WTC11 (cell line): ENCODE results near the gene RPL27. TPM values are rescaled to one million over a fixed set of nuclear protein-coding genes. Genes with fewer than 3 reads are reported as not detected.

ENCODE experiments used
- ATAC-seq: fragments of 200-7000 bp; cut with Tn5 transposase; 2 replicates; pipeline ENCODE4 v1.10.0; 2021; ENCODE audit warnings: mild to moderate bottlenecking, moderate library complexity
- CTCF ChIA-PET: fragments of 300-600 bp; sonication (Branson Sonifier 250); formaldehyde crosslinking; loops from one replicate; lab custom pipeline; 2021; ENCODE audit warnings: antibody characterized with exemption; lab: Charles Lee
- POLR2A ChIA-PET: fragments of 350-600 bp; sonication (Branson Sonifier 250); formaldehyde crosslinking; loops from one replicate; lab custom pipeline; 2021; ENCODE audit warnings: antibody characterized with exemption; lab: Charles Lee
- DNase-seq: peaks from one replicate; pipeline ENCODE4 v3.0.0; 2021; ENCODE audit warnings: low spot score
- H3K27ac Mint-ChIP-seq: 2 replicates; pipeline ENCODE4 v1.8.0; 2021; ENCODE audit warnings: mixed read lengths
- H3K27me3 Mint-ChIP-seq: 2 replicates; pipeline ENCODE4 v1.8.0; 2021; ENCODE audit warnings: low read depth, mild to moderate bottlenecking, moderate library complexity, mixed read lengths
- H3K36me3 Mint-ChIP-seq: 2 replicates; pipeline ENCODE4 v1.8.0; 2021; ENCODE audit warnings: mixed read lengths
- H3K4me1 Mint-ChIP-seq: 2 replicates; pipeline ENCODE4 v1.8.0; 2022; ENCODE audit warnings: mixed read lengths
- H3K4me3 Mint-ChIP-seq: 2 replicates; pipeline ENCODE4 v1.8.0; 2021; ENCODE audit warnings: mild to moderate bottlenecking, moderate library complexity, mixed read lengths
- H3K9me3 Mint-ChIP-seq: 2 replicates; pipeline ENCODE4 v1.8.0; 2021; ENCODE audit warnings: mixed read lengths
- FOXK1 ChIP-seq: sonication (generic); formaldehyde crosslinking; IDR thresholded peaks from 2 replicates; pipeline ENCODE4 v1.8.0; 2022; ENCODE audit warnings: mild to moderate bottlenecking, moderate library complexity, missing genetic modification reagents
- FOXP1 ChIP-seq: sonication (generic); formaldehyde crosslinking; IDR thresholded peaks from 2 replicates; pipeline ENCODE4 v1.8.0; 2022; ENCODE audit warnings: missing genetic modification reagents, mild to moderate bottlenecking, moderate library complexity, borderline replicate concordance
- GTF2I ChIP-seq: fragments of 250-450 bp; sonication (Bioruptor Pico); conservative IDR thresholded peaks from 2 replicates; pipeline ENCODE4 v1.4.0; 2021; ENCODE audit warnings: mild to moderate bottlenecking
- NFE2L1 ChIP-seq: sonication (generic); formaldehyde crosslinking; IDR thresholded peaks from 2 replicates; pipeline ENCODE4 v1.8.1; 2023; ENCODE audit warnings: missing genetic modification reagents
- NR1H2 ChIP-seq: sonication (generic); formaldehyde crosslinking; IDR thresholded peaks from 2 replicates; pipeline ENCODE4 v1.9.0; 2021; ENCODE audit warnings: mild to moderate bottlenecking, moderate library complexity, missing genetic modification reagents
- OVOL2 ChIP-seq: fragments of 250-450 bp; sonication (Bioruptor Pico); IDR thresholded peaks from 2 replicates; pipeline ENCODE4 v1.9.0; 2021; ENCODE audit warnings: mild to moderate bottlenecking, borderline replicate concordance
- PRRX2 ChIP-seq: fragments of 250-450 bp; sonication (Bioruptor Pico); IDR thresholded peaks from 2 replicates; pipeline ENCODE4 v1.8.0; 2021; ENCODE audit warnings: mild to moderate bottlenecking
- RELA ChIP-seq: sonication (generic); formaldehyde crosslinking; IDR thresholded peaks from 2 replicates; pipeline ENCODE4 v1.8.1; 2022; ENCODE audit warnings: missing genetic modification reagents, mild to moderate bottlenecking, borderline replicate concordance
- SP1 ChIP-seq: sonication (generic); formaldehyde crosslinking; conservative IDR thresholded peaks from 2 replicates; pipeline ENCODE4 v1.8.1; 2022; ENCODE audit warnings: missing genetic modification reagents
- TP53 ChIP-seq: sonication (generic); formaldehyde crosslinking; IDR thresholded peaks from 2 replicates; pipeline ENCODE4 v1.8.1; 2023; ENCODE audit warnings: mild to moderate bottlenecking, missing genetic modification reagents
- ZNF232 ChIP-seq: sonication (generic); formaldehyde crosslinking; IDR thresholded peaks from 2 replicates; pipeline ENCODE4 v1.8.0; 2022; ENCODE audit warnings: mild to moderate bottlenecking, missing genetic modification reagents
- ZNF263 ChIP-seq: sonication (generic); formaldehyde crosslinking; IDR thresholded peaks from 2 replicates; pipeline ENCODE4 v1.8.1; 2022; ENCODE audit warnings: low read depth, mild to moderate bottlenecking, moderate library complexity, missing genetic modification reagents
- ZNF416 ChIP-seq: fragments of 250-450 bp; sonication (Bioruptor Pico); IDR thresholded peaks from 2 replicates; pipeline ENCODE4 v1.9.0; 2021; ENCODE audit warnings: mild to moderate bottlenecking, inconsistent platforms
- total RNA-seq: library from RNA; stranded (reverse); gene quantifications from 3 replicates; pipeline ENCODE4 v1.2.3, GENCODE V29; 2021
- TF ChIP-seq, protein P1 (sequence below): sonication (generic); formaldehyde crosslinking; IDR thresholded peaks from 2 replicates; pipeline ENCODE4 v1.8.0; 2022; ENCODE audit warnings: mild to moderate bottlenecking, missing genetic modification reagents
- TF ChIP-seq, protein P2 (sequence below): fragments of 250-450 bp; sonication (Bioruptor Pico); IDR thresholded peaks from 2 replicates; pipeline ENCODE4 v1.9.0; 2021; ENCODE audit warnings: mild to moderate bottlenecking
- TF ChIP-seq, protein P3 (sequence below): sonication (generic); formaldehyde crosslinking; IDR thresholded peaks from 2 replicates; pipeline ENCODE4 v1.8.1; 2023; ENCODE audit warnings: mild to moderate bottlenecking, missing genetic modification reagents, moderate library complexity
- TF ChIP-seq, protein P4 (sequence below): sonication (generic); formaldehyde crosslinking; IDR thresholded peaks from 2 replicates; pipeline ENCODE4 v1.8.1; 2023; ENCODE audit warnings: mild to moderate bottlenecking, missing genetic modification reagents, borderline replicate concordance
- TF ChIP-seq, protein P5 (sequence below): sonication (generic); formaldehyde crosslinking; IDR thresholded peaks from 2 replicates; pipeline ENCODE4 v1.8.1; 2022; ENCODE audit warnings: low read depth, missing genetic modification reagents, borderline replicate concordance
- TF ChIP-seq, protein P6 (sequence below): sonication (generic); formaldehyde crosslinking; IDR thresholded peaks from 2 replicates; pipeline ENCODE4 v1.8.1; 2022; ENCODE audit warnings: missing genetic modification reagents, borderline replicate concordance

Gene RPL27
- total RNA-seq, 1 experiment from 2014 or later = 1,391 TPM

DNA sequence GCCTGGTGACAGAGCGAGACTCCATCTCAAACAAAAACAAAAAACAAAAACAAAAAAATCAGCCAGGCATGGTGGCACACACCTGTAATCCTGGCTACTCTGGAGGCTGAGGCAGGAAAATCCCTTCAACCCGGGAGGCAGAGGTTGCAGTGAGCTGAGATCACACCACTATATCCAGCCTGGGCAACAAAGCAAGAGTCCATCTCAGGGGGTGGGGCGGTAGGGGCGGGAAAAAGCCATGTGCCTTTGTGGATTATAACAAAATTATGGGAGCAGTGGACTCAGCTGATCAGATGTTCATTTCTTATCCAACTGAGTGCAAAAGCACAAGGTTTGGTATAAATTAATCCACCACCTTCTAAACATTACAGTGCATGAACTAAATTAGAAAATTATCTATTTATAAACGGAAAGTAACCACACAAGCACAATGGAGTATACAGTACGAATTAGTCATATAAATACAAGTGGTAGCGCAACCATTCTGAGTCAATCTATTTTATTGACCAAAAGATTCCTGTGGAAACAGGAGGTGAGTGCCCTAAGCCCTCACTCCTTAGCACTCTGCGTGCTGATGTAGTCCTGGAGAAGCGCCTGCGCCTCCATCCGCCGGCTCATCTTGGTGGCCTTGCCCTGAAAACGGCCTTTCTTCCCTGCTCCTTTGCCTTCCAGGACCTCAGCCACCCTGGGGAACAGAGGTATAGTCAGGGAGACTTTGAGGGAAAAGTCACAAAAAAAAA lies 48.0 kb upstream of the RPL27 start:
- ChIA-PET CTCF (no interaction called here), POLR2A (interaction anchor here (0.6 kb wide), 1 partner anchor 20 kb away, joined by 3 read pairs; no protein-coding TSS in a partner anchor)
- DNase-seq (no peak), ATAC-seq (no peak)
- TF ChIP-seq RELA (no peak), FOXK1 (CRISPR knock-in tag) (no peak), GTF2I (CRISPR knock-in tag) (no peak), ZNF263 (CRISPR knock-in tag) (no peak), ZNF232 (CRISPR knock-in tag) (no peak), PRRX2 (no peak), NR1H2 (CRISPR knock-in tag) (no peak), ZNF416 (CRISPR knock-in tag) (no peak), OVOL2 (no peak), SP1 (CRISPR knock-in tag) (no peak), FOXP1 (no peak), NFE2L1 (CRISPR knock-in tag) (no peak), TP53 (CRISPR knock-in tag) (no peak)
- TF ChIP-seq, protein P1, sequence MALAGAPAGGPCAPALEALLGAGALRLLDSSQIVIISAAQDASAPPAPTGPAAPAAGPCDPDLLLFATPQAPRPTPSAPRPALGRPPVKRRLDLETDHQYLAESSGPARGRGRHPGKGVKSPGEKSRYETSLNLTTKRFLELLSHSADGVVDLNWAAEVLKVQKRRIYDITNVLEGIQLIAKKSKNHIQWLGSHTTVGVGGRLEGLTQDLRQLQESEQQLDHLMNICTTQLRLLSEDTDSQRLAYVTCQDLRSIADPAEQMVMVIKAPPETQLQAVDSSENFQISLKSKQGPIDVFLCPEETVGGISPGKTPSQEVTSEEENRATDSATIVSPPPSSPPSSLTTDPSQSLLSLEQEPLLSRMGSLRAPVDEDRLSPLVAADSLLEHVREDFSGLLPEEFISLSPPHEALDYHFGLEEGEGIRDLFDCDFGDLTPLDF (CRISPR knock-in tag) = no peak
- TF ChIP-seq, protein P2, sequence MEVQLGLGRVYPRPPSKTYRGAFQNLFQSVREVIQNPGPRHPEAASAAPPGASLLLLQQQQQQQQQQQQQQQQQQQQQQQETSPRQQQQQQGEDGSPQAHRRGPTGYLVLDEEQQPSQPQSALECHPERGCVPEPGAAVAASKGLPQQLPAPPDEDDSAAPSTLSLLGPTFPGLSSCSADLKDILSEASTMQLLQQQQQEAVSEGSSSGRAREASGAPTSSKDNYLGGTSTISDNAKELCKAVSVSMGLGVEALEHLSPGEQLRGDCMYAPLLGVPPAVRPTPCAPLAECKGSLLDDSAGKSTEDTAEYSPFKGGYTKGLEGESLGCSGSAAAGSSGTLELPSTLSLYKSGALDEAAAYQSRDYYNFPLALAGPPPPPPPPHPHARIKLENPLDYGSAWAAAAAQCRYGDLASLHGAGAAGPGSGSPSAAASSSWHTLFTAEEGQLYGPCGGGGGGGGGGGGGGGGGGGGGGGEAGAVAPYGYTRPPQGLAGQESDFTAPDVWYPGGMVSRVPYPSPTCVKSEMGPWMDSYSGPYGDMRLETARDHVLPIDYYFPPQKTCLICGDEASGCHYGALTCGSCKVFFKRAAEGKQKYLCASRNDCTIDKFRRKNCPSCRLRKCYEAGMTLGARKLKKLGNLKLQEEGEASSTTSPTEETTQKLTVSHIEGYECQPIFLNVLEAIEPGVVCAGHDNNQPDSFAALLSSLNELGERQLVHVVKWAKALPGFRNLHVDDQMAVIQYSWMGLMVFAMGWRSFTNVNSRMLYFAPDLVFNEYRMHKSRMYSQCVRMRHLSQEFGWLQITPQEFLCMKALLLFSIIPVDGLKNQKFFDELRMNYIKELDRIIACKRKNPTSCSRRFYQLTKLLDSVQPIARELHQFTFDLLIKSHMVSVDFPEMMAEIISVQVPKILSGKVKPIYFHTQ (CRISPR knock-in tag) = no peak
- TF ChIP-seq, protein P3, sequence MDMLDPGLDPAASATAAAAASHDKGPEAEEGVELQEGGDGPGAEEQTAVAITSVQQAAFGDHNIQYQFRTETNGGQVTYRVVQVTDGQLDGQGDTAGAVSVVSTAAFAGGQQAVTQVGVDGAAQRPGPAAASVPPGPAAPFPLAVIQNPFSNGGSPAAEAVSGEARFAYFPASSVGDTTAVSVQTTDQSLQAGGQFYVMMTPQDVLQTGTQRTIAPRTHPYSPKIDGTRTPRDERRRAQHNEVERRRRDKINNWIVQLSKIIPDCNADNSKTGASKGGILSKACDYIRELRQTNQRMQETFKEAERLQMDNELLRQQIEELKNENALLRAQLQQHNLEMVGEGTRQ (CRISPR knock-in tag) = no peak
- TF ChIP-seq, protein P4, sequence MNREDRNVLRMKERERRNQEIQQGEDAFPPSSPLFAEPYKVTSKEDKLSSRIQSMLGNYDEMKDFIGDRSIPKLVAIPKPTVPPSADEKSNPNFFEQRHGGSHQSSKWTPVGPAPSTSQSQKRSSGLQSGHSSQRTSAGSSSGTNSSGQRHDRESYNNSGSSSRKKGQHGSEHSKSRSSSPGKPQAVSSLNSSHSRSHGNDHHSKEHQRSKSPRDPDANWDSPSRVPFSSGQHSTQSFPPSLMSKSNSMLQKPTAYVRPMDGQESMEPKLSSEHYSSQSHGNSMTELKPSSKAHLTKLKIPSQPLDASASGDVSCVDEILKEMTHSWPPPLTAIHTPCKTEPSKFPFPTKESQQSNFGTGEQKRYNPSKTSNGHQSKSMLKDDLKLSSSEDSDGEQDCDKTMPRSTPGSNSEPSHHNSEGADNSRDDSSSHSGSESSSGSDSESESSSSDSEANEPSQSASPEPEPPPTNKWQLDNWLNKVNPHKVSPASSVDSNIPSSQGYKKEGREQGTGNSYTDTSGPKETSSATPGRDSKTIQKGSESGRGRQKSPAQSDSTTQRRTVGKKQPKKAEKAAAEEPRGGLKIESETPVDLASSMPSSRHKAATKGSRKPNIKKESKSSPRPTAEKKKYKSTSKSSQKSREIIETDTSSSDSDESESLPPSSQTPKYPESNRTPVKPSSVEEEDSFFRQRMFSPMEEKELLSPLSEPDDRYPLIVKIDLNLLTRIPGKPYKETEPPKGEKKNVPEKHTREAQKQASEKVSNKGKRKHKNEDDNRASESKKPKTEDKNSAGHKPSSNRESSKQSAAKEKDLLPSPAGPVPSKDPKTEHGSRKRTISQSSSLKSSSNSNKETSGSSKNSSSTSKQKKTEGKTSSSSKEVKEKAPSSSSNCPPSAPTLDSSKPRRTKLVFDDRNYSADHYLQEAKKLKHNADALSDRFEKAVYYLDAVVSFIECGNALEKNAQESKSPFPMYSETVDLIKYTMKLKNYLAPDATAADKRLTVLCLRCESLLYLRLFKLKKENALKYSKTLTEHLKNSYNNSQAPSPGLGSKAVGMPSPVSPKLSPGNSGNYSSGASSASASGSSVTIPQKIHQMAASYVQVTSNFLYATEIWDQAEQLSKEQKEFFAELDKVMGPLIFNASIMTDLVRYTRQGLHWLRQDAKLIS = no peak
- TF ChIP-seq, protein P5, sequence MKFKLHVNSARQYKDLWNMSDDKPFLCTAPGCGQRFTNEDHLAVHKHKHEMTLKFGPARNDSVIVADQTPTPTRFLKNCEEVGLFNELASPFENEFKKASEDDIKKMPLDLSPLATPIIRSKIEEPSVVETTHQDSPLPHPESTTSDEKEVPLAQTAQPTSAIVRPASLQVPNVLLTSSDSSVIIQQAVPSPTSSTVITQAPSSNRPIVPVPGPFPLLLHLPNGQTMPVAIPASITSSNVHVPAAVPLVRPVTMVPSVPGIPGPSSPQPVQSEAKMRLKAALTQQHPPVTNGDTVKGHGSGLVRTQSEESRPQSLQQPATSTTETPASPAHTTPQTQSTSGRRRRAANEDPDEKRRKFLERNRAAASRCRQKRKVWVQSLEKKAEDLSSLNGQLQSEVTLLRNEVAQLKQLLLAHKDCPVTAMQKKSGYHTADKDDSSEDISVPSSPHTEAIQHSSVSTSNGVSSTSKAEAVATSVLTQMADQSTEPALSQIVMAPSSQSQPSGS = no peak
- TF ChIP-seq, protein P6, sequence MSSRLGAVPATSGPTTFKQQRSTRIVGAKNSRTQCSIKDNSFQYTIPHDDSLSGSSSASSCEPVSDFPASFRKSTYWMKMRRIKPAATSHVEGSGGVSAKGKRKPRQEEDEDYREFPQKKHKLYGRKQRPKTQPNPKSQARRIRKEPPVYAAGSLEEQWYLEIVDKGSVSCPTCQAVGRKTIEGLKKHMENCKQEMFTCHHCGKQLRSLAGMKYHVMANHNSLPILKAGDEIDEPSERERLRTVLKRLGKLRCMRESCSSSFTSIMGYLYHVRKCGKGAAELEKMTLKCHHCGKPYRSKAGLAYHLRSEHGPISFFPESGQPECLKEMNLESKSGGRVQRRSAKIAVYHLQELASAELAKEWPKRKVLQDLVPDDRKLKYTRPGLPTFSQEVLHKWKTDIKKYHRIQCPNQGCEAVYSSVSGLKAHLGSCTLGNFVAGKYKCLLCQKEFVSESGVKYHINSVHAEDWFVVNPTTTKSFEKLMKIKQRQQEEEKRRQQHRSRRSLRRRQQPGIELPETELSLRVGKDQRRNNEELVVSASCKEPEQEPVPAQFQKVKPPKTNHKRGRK = no peak
- H3K27ac Mint-ChIP-seq = no peak overlapping the region
- no peaks in the 10 kb centered on the region for H3K27me3 Mint-ChIP-seq
- H3K4me3 Mint-ChIP-seq = no peak overlapping the region
- H3K36me3 Mint-ChIP-seq = peaks cover 51% of the 10 kb centered on the region
- H3K4me1 Mint-ChIP-seq = no peaks in the 10 kb centered on the region
- no peaks in the 10 kb centered on the region for H3K9me3 Mint-ChIP-seq
